Measurements from ENCODE around the gene MICU1.
"Not testable (repeated sequence)": the region's sequence is repeated elsewhere in the genome, so short reads cannot be mapped to it uniquely, and the experiment has no call there.

The MICU1 gene

DNA sequence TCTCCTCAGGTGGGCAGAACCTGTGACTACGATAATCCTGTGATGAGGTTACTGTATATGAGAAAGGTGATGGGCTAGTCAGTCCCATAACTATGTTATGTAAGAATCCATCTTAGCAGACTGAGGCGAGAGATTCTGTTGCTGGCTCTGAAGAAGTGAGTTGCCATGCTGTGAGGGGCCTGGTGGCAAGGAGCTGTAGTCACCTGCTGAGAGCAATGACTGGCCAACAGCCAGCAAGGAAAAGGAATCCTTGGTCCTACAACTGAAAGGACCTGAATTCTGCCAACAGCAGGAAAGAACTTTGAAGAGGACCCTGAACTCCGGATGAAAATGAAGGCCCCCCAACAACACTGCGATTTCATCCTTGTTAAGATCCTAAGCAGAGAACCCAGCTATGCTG is 240.2 kb downstream of the MICU1 start:
- Mint-ChIP-seq H3K9me3 (no peaks in the 10 kb centered on the region), H3K4me3 (no peak overlapping the region), H3K27ac (no peak overlapping the region), H3K27me3 (ENCODE audit: low read depth) (peaks cover 3% of the 10 kb centered on the region), H3K36me3 (ENCODE audit: low read depth) (no peaks in the 10 kb centered on the region), H3K4me1 (peaks cover 44% of the 10 kb centered on the region)
- TF ChIP-seq, protein P1, sequence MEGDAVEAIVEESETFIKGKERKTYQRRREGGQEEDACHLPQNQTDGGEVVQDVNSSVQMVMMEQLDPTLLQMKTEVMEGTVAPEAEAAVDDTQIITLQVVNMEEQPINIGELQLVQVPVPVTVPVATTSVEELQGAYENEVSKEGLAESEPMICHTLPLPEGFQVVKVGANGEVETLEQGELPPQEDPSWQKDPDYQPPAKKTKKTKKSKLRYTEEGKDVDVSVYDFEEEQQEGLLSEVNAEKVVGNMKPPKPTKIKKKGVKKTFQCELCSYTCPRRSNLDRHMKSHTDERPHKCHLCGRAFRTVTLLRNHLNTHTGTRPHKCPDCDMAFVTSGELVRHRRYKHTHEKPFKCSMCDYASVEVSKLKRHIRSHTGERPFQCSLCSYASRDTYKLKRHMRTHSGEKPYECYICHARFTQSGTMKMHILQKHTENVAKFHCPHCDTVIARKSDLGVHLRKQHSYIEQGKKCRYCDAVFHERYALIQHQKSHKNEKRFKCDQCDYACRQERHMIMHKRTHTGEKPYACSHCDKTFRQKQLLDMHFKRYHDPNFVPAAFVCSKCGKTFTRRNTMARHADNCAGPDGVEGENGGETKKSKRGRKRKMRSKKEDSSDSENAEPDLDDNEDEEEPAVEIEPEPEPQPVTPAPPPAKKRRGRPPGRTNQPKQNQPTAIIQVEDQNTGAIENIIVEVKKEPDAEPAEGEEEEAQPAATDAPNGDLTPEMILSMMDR (IDR thresholded peaks at IDR 0.05; ENCODE audit: unreplicated experiment in 3 of 3) = no peak

DNA sequence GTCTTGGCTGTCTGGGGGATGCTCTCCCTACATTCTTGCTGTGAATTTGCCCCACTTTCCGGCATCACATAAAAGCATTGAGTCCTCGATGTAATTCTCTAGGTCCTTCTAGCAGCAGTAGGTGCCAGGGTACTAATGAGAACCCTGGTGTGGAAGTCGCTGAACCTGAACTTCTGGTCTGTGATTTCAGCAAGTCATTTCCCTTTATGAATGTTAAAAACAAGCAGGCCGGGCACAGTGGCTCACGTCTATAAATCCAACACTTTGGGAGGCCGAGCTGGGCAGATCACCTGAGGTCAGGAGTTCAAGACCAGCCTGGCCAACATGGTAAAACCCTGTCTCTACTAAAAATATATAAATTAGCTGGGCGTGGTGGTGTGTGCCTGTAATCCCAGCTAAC is 240.9 kb downstream of the MICU1 start:
- H3K4me3 Mint-ChIP-seq; H3K36me3 Mint-ChIP-seq (ENCODE audit: low read depth); H3K27me3 Mint-ChIP-seq (ENCODE audit: low read depth); H3K9me3 Mint-ChIP-seq: not testable (repeated sequence)
- H3K4me1 Mint-ChIP-seq = peaks cover 36% of the 10 kb centered on the region
- peak overlapping the region in 2 of 3 experiments; percentile 36 to 54 for H3K27ac Mint-ChIP-seq

GRCh38 chr10:72379776-72380175 is 246.1 kb downstream of the MICU1 start:
- peaks cover 18% of the 10 kb centered on the region for H3K4me1 Mint-ChIP-seq
- no peak overlapping the region for H3K4me3 Mint-ChIP-seq
- no peaks in the 10 kb centered on the region for H3K9me3 Mint-ChIP-seq
- peaks cover 12% of the 10 kb centered on the region for H3K36me3 Mint-ChIP-seq (ENCODE audit: low read depth)
- H3K27ac Mint-ChIP-seq = no peak overlapping the region
- TF ChIP-seq, protein P1 (IDR thresholded peaks at IDR 0.05; ENCODE audit: unreplicated experiment in 3 of 3) = no peak
- H3K27me3 Mint-ChIP-seq (ENCODE audit: low read depth) = peaks cover 3% of the 10 kb centered on the region

DNA sequence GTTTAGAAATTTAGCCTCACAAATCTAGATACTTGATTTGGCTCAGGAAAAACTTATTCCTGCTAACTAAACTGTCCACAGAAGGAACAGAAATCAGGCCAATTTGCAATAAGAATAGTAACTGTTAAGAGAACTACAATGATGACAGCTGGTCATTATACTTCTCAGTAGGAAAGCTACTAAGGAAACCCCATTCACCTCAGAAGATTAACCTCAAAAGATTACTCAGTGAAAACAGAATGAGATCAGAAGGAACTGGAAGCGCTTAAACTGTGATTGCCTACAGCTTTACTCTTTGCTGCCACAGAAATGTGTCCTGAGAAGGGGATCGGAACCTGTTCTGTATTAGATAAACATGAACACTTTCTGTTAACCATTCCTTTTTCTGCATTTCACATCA is 246.8 kb downstream of the MICU1 start:
- H3K27me3 Mint-ChIP-seq (ENCODE audit: low read depth) = peaks cover 3% of the 10 kb centered on the region
- H3K27ac Mint-ChIP-seq = no peak overlapping the region
- H3K9me3 Mint-ChIP-seq = no peaks in the 10 kb centered on the region
- no peak overlapping the region for H3K4me3 Mint-ChIP-seq
- TF ChIP-seq, protein P1 (IDR thresholded peaks at IDR 0.05; ENCODE audit: unreplicated experiment in 3 of 3) = no peak
- H3K4me1 Mint-ChIP-seq = peaks cover 11% of the 10 kb centered on the region
- peaks cover 12% of the 10 kb centered on the region for H3K36me3 Mint-ChIP-seq (ENCODE audit: low read depth)

GRCh38 chr10:72375585-72375984 is 250.3 kb downstream of the MICU1 start:
- Mint-ChIP-seq H3K27me3 (ENCODE audit: low read depth) (no peaks in the 10 kb centered on the region), H3K4me1 (no peaks in the 10 kb centered on the region), H3K9me3 (no peaks in the 10 kb centered on the region), H3K36me3 (ENCODE audit: low read depth) (peaks cover 12% of the 10 kb centered on the region), H3K27ac (no peak overlapping the region), H3K4me3 (no peak overlapping the region)
- TF ChIP-seq, protein P1 (IDR thresholded peaks at IDR 0.05; ENCODE audit: unreplicated experiment in 3 of 3) = no peak

- no peaks in the 10 kb centered on the region for H3K9me3 Mint-ChIP-seq
- peaks cover 12% of the 10 kb centered on the region for H3K36me3 Mint-ChIP-seq (ENCODE audit: low read depth)
- H3K4me3 Mint-ChIP-seq = no peak overlapping the region
- H3K4me1 Mint-ChIP-seq = no peaks in the 10 kb centered on the region
- H3K27ac Mint-ChIP-seq = no peak overlapping the region
- no peaks in the 10 kb centered on the region for H3K27me3 Mint-ChIP-seq (ENCODE audit: low read depth)
- TF ChIP-seq, protein P1 (IDR thresholded peaks at IDR 0.05; ENCODE audit: unreplicated experiment in 3 of 3) = no peak
Measured at GRCh38 chr10:72375173-72375572, 250.7 kb downstream of the MICU1 start.

All from nephron (organoid).